WTC11 (cell line): ENCODE results near the gene SYCE3. TPM values are rescaled to one million over a fixed set of nuclear protein-coding genes. Genes with fewer than 3 reads are reported as not detected.

Experiments used
- ATAC-seq: fragments of 200-7000 bp; cut with Tn5 transposase; 2 replicates; pipeline ENCODE4 v1.10.0; 2021; ENCODE audit warnings: mild to moderate bottlenecking, moderate library complexity
- CTCF ChIA-PET: fragments of 300-600 bp; sonication (Branson Sonifier 250); formaldehyde crosslinking; loops from one replicate; lab custom pipeline; 2021; ENCODE audit warnings: antibody characterized with exemption; lab: Charles Lee
- POLR2A ChIA-PET: fragments of 350-600 bp; sonication (Branson Sonifier 250); formaldehyde crosslinking; loops from one replicate; lab custom pipeline; 2021; ENCODE audit warnings: antibody characterized with exemption; lab: Charles Lee
- DNase-seq: peaks from one replicate; pipeline ENCODE4 v3.0.0; 2021; ENCODE audit warnings: low spot score
- H3K27ac Mint-ChIP-seq: 2 replicates; pipeline ENCODE4 v1.8.0; 2021; ENCODE audit warnings: mixed read lengths
- H3K27me3 Mint-ChIP-seq: 2 replicates; pipeline ENCODE4 v1.8.0; 2021; ENCODE audit warnings: low read depth, mild to moderate bottlenecking, moderate library complexity, mixed read lengths
- H3K36me3 Mint-ChIP-seq: 2 replicates; pipeline ENCODE4 v1.8.0; 2021; ENCODE audit warnings: mixed read lengths
- H3K4me1 Mint-ChIP-seq: 2 replicates; pipeline ENCODE4 v1.8.0; 2022; ENCODE audit warnings: mixed read lengths
- H3K4me3 Mint-ChIP-seq: 2 replicates; pipeline ENCODE4 v1.8.0; 2021; ENCODE audit warnings: mild to moderate bottlenecking, moderate library complexity, mixed read lengths
- H3K9me3 Mint-ChIP-seq: 2 replicates; pipeline ENCODE4 v1.8.0; 2021; ENCODE audit warnings: mixed read lengths
- ATF1 ChIP-seq: sonication (generic); formaldehyde crosslinking; IDR thresholded peaks from 2 replicates; pipeline ENCODE4 v1.8.1; 2023; ENCODE audit warnings: mild to moderate bottlenecking, moderate library complexity, missing genetic modification reagents
- ELF4 ChIP-seq: sonication (generic); formaldehyde crosslinking; IDR thresholded peaks from 2 replicates; pipeline ENCODE4 v1.8.1; 2022; ENCODE audit warnings: low read depth, mild to moderate bottlenecking, moderate library complexity, missing genetic modification reagents
- EMX1 ChIP-seq: fragments of 250-450 bp; sonication (Bioruptor Pico); IDR thresholded peaks from 2 replicates; pipeline ENCODE4 v1.8.0; 2021; ENCODE audit warnings: mild to moderate bottlenecking
- ERG ChIP-seq: fragments of 250-450 bp; sonication (Bioruptor Pico); IDR thresholded peaks from 2 replicates; pipeline ENCODE4 v1.8.0; 2021; ENCODE audit warnings: mild to moderate bottlenecking
- ESRRA ChIP-seq: sonication (generic); formaldehyde crosslinking; IDR thresholded peaks from 2 replicates; pipeline ENCODE4 v1.8.1; 2022; ENCODE audit warnings: mild to moderate bottlenecking, missing genetic modification reagents, borderline replicate concordance
- IRF2 ChIP-seq: sonication (generic); formaldehyde crosslinking; IDR thresholded peaks from 2 replicates; pipeline ENCODE4 v1.8.0; 2022; ENCODE audit warnings: low read depth, missing genetic modification reagents, borderline replicate concordance
- JUN ChIP-seq: sonication (generic); formaldehyde crosslinking; IDR thresholded peaks from 2 replicates; pipeline ENCODE4 v1.8.0; 2023; ENCODE audit warnings: mild to moderate bottlenecking, missing genetic modification reagents
- MLX ChIP-seq: sonication (generic); formaldehyde crosslinking; IDR thresholded peaks from 2 replicates; pipeline ENCODE4 v1.8.1; 2023; ENCODE audit warnings: mild to moderate bottlenecking, missing genetic modification reagents, moderate library complexity
- ZNF423 ChIP-seq: fragments of 250-450 bp; sonication (Bioruptor Pico); IDR thresholded peaks from 2 replicates; pipeline ENCODE4 v2.1.2; 2022; ENCODE audit warnings: mild to moderate bottlenecking, moderate library complexity
- ZNF532 ChIP-seq: fragments of 250-450 bp; sonication (Bioruptor Pico); IDR thresholded peaks from 2 replicates; pipeline ENCODE4 v1.9.0; 2021; ENCODE audit warnings: mild to moderate bottlenecking, borderline replicate concordance
- total RNA-seq: library from RNA; stranded (reverse); gene quantifications from 3 replicates; pipeline ENCODE4 v1.2.3, GENCODE V29; 2021
- TF ChIP-seq, protein P1 (sequence below): sonication (generic); formaldehyde crosslinking; IDR thresholded peaks from 2 replicates; pipeline ENCODE4 v1.8.0; 2022; ENCODE audit warnings: mild to moderate bottlenecking, missing genetic modification reagents
- TF ChIP-seq, protein P2 (sequence below): sonication (generic); formaldehyde crosslinking; IDR thresholded peaks from 2 replicates; pipeline ENCODE4 v1.8.1; 2022; ENCODE audit warnings: missing genetic modification reagents, borderline replicate concordance
- TF ChIP-seq, protein P3 (sequence below): sonication (generic); formaldehyde crosslinking; IDR thresholded peaks from 2 replicates; pipeline ENCODE4 v1.8.0; 2023; ENCODE audit warnings: missing genetic modification reagents, mild to moderate bottlenecking, borderline replicate concordance
- TF ChIP-seq, protein P4 (sequence below): sonication (generic); formaldehyde crosslinking; IDR thresholded peaks from 2 replicates; pipeline ENCODE4 v1.8.1; 2023; ENCODE audit warnings: mild to moderate bottlenecking, missing genetic modification reagents

SYCE3 gene
- total RNA-seq, 1 experiment from 2014 or later: 0.46 TPM

DNA sequence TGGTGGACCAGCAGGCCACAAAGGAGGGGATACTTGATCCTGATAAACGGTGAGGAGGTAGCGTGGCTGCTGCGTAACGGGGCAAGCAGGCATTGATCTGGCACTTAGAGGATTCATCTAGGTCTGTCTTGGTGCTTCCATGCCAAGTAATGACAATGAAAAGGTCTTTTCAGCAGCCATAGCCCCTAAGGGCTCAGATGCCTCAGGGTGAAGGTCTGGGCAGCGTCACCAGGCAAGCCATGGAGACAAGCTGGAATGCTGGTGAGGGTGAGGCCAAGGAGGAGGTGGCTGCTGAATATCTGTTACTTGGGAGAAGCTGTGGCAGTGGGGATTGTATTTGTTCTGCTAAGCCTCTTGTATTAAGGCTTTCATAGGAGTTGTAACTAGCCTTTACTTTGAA is 24.7 kb upstream of the SYCE3 start (continued):
- TF ChIP-seq ESRRA (CRISPR knock-in tag): no peak
- TF ChIP-seq JUN: no peak

DNA sequence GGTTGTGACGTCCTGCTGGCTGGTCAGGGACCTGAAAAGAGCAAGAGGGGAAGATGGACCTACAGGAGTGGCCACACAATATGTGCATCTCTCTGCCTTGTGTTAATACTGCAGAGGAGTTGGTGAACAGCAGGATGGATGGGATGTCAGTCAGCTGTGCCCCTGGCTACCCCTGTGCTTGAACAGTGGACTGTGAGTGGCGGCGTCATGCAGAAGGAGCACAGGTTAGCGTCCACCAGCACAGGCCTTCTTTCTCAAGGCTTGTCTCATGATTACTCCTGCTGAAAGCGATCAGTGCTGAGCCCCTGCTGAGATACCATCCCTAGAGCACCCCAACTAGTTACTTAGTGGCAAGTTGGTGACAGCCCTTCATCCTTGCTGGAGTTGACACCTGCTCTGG is 23.7 kb upstream of the SYCE3 start:
- no peak for ATAC-seq
- H3K4me3 Mint-ChIP-seq: no peak overlapping the region
- no peaks in the 10 kb centered on the region for H3K36me3 Mint-ChIP-seq
- no peak for TF ChIP-seq ZNF423 (CRISPR knock-in tag)
- TF ChIP-seq, all 79 proteins: peak for 0
- H3K9me3 Mint-ChIP-seq: no peaks in the 10 kb centered on the region
- CTCF ChIA-PET: interaction anchor here (0.6 to 2.7 kb wide), 3 partner anchors 18 to 61 kb away, joined by 3 to 9 read pairs (median 3); partner anchors contain the start of gene SCO2
- peaks cover 9% of the 10 kb centered on the region for H3K4me1 Mint-ChIP-seq
- H3K27me3 Mint-ChIP-seq: peaks cover 34% of the 10 kb centered on the region
- POLR2A ChIA-PET: interaction anchor here (0.6 kb wide), 1 partner anchor 38 kb away, joined by 3 read pairs; no protein-coding TSS in a partner anchor
- DNase-seq: no peak
- no peak overlapping the region for H3K27ac Mint-ChIP-seq

GRCh38 chr22:50585781-50586180 is 23.1 kb upstream of the SYCE3 start:
- ATAC-seq: no peak
- TF ChIP-seq, protein P1, sequence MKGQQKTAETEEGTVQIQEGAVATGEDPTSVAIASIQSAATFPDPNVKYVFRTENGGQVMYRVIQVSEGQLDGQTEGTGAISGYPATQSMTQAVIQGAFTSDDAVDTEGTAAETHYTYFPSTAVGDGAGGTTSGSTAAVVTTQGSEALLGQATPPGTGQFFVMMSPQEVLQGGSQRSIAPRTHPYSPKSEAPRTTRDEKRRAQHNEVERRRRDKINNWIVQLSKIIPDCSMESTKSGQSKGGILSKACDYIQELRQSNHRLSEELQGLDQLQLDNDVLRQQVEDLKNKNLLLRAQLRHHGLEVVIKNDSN (CRISPR knock-in tag): no peak
- TF ChIP-seq, protein P2, sequence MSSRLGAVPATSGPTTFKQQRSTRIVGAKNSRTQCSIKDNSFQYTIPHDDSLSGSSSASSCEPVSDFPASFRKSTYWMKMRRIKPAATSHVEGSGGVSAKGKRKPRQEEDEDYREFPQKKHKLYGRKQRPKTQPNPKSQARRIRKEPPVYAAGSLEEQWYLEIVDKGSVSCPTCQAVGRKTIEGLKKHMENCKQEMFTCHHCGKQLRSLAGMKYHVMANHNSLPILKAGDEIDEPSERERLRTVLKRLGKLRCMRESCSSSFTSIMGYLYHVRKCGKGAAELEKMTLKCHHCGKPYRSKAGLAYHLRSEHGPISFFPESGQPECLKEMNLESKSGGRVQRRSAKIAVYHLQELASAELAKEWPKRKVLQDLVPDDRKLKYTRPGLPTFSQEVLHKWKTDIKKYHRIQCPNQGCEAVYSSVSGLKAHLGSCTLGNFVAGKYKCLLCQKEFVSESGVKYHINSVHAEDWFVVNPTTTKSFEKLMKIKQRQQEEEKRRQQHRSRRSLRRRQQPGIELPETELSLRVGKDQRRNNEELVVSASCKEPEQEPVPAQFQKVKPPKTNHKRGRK (CRISPR knock-in tag): no peak
- TF ChIP-seq EMX1 (CRISPR knock-in tag) (no peak), ZNF532 (CRISPR knock-in tag) (no peak), ATF1 (CRISPR knock-in tag) (no peak), ELF4 (CRISPR knock-in tag) (no peak), ZNF423 (CRISPR knock-in tag) (no peak), IRF2 (CRISPR knock-in tag) (no peak), ERG (CRISPR knock-in tag) (no peak), MLX (CRISPR knock-in tag) (no peak)
- TF ChIP-seq, protein P3, sequence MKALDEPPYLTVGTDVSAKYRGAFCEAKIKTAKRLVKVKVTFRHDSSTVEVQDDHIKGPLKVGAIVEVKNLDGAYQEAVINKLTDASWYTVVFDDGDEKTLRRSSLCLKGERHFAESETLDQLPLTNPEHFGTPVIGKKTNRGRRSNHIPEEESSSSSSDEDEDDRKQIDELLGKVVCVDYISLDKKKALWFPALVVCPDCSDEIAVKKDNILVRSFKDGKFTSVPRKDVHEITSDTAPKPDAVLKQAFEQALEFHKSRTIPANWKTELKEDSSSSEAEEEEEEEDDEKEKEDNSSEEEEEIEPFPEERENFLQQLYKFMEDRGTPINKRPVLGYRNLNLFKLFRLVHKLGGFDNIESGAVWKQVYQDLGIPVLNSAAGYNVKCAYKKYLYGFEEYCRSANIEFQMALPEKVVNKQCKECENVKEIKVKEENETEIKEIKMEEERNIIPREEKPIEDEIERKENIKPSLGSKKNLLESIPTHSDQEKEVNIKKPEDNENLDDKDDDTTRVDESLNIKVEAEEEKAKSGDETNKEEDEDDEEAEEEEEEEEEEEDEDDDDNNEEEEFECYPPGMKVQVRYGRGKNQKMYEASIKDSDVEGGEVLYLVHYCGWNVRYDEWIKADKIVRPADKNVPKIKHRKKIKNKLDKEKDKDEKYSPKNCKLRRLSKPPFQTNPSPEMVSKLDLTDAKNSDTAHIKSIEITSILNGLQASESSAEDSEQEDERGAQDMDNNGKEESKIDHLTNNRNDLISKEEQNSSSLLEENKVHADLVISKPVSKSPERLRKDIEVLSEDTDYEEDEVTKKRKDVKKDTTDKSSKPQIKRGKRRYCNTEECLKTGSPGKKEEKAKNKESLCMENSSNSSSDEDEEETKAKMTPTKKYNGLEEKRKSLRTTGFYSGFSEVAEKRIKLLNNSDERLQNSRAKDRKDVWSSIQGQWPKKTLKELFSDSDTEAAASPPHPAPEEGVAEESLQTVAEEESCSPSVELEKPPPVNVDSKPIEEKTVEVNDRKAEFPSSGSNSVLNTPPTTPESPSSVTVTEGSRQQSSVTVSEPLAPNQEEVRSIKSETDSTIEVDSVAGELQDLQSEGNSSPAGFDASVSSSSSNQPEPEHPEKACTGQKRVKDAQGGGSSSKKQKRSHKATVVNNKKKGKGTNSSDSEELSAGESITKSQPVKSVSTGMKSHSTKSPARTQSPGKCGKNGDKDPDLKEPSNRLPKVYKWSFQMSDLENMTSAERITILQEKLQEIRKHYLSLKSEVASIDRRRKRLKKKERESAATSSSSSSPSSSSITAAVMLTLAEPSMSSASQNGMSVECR: no peak
- TF ChIP-seq, protein P4, sequence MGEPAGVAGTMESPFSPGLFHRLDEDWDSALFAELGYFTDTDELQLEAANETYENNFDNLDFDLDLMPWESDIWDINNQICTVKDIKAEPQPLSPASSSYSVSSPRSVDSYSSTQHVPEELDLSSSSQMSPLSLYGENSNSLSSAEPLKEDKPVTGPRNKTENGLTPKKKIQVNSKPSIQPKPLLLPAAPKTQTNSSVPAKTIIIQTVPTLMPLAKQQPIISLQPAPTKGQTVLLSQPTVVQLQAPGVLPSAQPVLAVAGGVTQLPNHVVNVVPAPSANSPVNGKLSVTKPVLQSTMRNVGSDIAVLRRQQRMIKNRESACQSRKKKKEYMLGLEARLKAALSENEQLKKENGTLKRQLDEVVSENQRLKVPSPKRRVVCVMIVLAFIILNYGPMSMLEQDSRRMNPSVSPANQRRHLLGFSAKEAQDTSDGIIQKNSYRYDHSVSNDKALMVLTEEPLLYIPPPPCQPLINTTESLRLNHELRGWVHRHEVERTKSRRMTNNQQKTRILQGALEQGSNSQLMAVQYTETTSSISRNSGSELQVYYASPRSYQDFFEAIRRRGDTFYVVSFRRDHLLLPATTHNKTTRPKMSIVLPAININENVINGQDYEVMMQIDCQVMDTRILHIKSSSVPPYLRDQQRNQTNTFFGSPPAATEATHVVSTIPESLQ (CRISPR knock-in tag): no peak
- POLR2A ChIA-PET: no interaction called here

More at GRCh38 chr22:50585781-50586180, 23.1 kb upstream of the SYCE3 start:
- H3K9me3 Mint-ChIP-seq: no peaks in the 10 kb centered on the region
- peaks cover 28% of the 10 kb centered on the region for H3K27me3 Mint-ChIP-seq
- CTCF ChIA-PET: no interaction called here
- DNase-seq: no peak
- H3K36me3 Mint-ChIP-seq: no peaks in the 10 kb centered on the region
- no peak overlapping the region for H3K4me3 Mint-ChIP-seq
- no peak overlapping the region for H3K27ac Mint-ChIP-seq
- H3K4me1 Mint-ChIP-seq: peaks cover 9% of the 10 kb centered on the region
